Measurements from ENCODE around the gene CRYGC.
"Not testable (repeated sequence)": the region's sequence is repeated elsewhere in the genome, so short reads cannot be mapped to it uniquely, and the experiment has no call there.

CRYGC gene

GRCh38 chr2:208135794-208136715, 6.4 kb upstream of the CRYGC start:
- no peak for DNase-seq

- DNase-seq: peak in 1 of 5 donors; percentile 20
Observed at GRCh38 chr2:208134928-208135586, 5.4 kb upstream of the CRYGC start.

DNA sequence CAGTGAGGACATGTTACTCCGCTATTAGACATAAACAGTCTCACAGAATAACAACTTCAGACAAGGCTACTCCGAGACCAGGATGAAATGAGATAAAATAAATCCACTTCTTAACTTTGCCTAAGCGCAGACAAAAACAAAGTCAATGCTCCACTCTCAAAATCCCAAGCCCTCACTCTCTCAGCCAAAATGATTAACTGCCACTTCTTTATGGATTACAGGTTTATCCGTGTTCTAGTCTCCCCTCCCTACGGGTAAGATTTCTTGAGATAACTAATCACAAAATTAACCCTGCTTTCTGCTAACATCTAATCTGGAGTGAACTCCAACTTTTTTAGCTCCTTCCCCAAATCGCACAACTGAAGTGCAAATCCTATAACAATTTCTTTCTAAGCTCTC, 1.1 kb upstream of the CRYGC start:
- DNase-seq: no peak

- DNase-seq: no peak
Observed at GRCh38 chr2:208128136-208128535, 1.5 kb downstream of the CRYGC start.

- DNase-seq: no peak
Observed at GRCh38 chr2:208127090-208127489, 2.5 kb downstream of the CRYGC start.

DNA sequence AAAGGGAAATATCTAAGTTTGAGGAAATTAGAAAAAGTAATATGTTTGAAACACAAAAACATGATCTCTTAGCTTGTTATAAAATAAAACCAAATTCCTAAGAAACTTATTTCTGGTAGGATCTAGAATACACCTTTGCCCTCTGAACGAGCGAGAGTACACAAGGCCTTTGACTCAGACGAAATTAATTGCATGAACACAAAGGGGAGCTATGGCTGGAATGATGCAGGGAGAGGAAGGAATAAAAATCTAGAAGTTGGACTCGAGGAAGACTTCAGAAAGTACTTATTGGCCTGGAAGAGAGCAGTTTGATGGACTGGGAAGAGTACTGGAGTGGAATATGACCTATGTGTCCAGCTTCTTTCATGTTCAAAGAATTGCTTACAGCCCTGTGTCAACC, 4.4 kb downstream of the CRYGC start:
- DNase-seq: no peak

DNA sequence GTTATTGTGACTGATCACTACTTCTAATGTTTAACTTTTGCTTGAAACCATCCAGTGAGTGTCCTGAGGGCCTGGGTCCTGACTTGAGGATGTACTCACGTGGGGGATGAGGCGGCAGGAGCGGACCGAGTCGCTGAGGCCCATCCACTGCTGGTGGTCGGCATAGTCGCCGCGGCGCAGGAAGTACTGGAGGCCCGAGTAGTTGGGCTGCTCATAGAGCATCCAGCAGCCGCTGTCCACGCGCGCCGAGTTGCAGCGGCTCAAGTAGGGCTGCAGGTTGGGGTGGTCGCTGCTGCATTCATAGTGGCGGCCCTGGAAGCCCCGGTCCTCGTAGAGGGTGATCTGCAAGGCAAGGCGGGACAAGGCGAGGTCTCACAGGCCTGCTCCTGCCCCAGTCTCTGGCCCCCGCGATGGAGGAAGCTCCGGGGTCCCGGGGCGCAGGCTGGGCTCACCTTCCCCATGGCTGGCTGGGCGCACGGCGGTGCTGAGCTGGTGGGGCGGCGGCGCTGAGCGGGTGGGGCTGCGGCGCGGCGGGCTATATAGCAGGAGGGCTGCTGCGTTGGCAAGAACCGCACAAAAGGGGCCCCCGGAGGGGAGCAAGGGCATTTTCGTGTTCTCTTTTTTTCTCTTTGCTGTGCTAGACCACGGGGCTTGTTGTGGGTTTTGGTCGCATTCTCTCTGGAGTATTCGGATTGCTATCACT, 5.5 kb downstream of the CRYGC start, which contains the start of gene CRYGD:
TSS of gene CRYGD (minus strand) at position 512 of the 703 bp plus-strand sequence. CDS start at position 461, 51 bp downstream.
- DNase-seq: not testable (repeated sequence)

DNA sequence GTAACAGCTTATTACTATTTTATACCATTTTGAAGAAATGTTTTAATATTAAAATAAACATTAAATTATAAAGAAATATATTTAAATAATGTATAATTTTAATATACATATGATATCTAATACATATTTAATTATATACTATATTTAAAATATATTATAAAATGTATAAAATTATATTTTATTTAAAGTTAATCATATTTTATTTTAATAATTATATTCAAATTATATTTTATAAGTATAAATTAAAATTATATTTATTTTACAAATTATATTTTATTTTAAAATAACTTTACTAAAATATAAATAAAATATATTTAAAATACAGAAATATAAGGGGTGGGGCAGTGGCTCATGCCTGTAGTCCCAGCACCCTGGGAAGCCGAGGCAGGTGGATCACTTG, 7.4 kb downstream of the CRYGC start:
- no peak for DNase-seq

- no peak for DNase-seq
Observed at GRCh38 chr2:208118918-208119317, 10.7 kb downstream of the CRYGC start.

DNA sequence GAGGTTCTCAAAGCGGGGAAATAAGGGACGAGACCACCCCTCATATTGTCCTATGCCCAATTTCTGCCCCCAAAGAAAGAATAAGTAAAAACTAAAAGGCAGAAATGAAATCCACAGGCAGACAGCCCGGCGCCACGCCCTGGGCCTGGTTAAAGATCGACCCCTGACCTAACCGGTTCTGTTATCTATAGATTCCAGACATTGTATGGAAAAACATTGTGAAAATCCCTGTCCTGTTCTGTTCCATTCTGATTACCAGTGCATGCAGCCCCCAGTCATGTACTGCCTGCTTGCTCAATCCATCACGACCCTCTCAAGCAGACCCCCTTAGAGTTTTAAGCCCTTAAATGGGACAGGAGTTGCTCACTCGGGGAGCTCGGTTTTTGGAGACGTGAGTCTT, 12.2 kb downstream of the CRYGC start:
- DNase-seq: not testable (repeated sequence)

- DNase-seq: no peak
Observed at GRCh38 chr2:208112969-208113368, 16.7 kb downstream of the CRYGC start.

DNA sequence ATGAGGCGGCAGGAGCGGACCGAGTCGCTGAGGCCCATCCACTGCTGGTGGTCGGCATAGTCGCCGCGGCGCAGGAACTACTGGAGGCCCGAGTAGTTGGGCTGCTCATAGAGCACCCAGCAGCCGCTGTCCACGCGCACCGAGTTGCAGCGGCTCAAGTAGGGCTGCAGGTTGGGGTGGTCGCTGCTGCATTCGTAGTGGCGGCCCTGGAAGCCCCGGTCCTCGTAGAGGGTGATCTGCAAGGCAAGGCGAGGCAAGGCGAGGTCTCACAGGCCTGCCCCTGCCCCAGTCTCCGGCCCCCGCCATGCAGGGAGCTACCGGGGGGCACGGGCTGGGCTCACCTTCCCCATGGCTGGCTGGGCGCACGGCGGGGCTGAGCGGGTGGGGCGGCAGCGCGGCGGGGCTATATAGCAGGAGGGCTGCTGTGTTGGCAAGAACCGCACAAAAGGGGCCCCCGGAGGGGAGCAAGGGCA, 17.3 kb downstream of the CRYGC start:
- DNase-seq: not testable (repeated sequence)

GRCh38 chr2:208103616-208104015, 26.0 kb downstream of the CRYGC start:
- DNase-seq: no peak

GRCh38 chr2:208101716-208102631, 27.7 kb downstream of the CRYGC start:
- no peak for DNase-seq

- no peak for DNase-seq
Observed at GRCh38 chr2:208099682-208100470, 29.8 kb downstream of the CRYGC start.

DNA sequence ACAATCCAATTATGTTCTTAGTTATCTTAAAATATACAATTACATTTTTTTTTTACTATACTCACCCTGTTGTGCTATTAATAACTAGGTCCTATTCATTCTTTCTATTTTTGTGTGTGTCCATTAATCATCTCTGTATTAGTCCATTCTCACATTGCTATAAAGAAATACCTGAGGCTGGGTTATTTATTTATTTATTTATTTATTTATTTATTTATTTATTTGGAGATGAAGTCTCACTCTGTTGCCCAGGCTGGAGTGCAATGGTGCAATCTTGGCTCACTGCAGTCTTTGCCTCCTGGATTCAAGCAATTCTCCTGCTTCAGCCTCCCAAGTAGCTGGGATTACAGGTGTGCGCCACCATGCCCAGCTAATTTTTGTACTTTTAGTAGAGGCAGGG, 30.9 kb downstream of the CRYGC start:
- not testable (repeated sequence) for DNase-seq

DNA sequence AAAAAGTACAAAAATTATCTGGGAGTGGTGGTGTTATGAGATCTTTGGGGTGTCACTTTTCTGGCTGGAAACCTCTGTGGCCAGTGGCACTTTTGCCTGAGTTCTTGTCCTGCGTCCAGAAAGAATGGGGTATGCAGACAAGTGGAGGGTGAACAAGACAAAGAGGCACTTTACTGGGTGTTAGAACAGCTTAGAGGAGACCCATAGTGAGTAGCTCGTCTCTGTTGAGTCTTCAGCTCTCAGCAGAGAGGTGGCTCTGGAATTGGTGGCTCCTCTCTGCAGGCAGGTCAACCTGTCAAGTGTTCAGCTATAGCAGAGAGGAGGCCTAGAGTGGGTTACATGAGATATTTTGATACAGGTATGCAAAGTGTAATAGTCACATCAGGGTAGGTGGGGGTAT, 31.4 kb downstream of the CRYGC start:
- DNase-seq: no peak

DNA sequence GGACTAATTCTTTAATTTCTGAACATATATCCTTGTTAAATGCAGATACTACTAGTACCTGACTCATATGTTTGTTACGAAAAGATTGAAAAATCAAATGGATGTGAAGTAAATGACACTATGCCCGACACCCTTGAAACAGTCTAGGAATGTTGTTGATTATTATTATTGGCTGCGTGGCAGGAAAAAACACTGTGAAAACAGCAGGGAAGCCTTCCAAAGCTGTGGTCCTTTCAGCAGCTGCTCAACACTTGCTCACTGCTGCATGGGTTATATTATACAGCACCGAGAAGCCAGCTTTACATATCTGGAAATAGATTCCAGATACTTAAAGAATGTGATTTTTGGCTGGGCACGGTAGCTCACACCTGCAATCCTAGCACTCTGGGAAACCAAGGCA, 31.8 kb downstream of the CRYGC start:
- DNase-seq: no peak

DNA sequence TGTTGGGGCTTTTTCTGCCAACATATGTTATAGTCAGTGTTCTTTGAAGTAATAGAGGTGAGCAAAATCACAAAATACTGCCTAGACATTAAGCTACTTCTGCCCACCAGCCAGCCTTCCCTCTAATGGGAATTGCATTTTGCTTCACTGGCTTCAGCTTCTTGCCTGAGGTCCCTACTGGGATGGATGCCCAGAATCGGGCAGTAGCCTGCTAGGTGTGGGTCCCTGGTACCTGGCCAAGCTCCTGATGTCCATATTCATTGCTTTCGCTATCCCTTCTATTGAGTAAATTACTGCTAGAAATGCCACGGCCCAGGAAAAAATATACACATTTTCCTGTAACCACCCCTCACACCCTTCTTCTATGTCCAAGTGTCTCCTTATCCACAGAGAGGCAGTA, 32.3 kb downstream of the CRYGC start:
- no peak for DNase-seq

DNA sequence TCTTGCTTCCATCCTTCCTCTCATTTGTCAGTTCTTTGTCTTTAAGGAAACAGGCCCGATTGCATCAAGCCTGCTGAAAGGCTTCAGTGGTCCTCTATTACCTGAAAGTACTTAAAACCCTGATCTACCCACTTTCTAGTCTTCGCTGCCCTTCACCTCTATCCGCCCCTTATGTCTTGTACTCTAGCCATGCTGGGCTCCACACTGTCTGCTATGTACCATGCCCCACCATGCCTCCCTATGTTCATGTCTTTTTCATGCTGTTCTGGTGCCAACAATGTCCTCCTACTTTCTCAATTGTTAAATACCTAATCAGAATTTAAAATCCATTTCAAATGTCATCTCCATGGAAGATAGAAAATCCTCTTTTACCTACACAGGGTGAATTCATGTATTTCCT, 33.5 kb downstream of the CRYGC start:
- DNase-seq: no peak

GRCh38 chr2:208093128-208093527, 36.5 kb downstream of the CRYGC start:
- DNase-seq: no peak
